ENCODE data around the gene TBC1D9. TPM values are rescaled to one million over a fixed set of nuclear protein-coding genes. Genes with fewer than 3 reads are reported as not detected.

TBC1D9 gene
- total RNA-seq, 2 experiments from 2014 or later, result 1.0 to 13.0 TPM

- Histone ChIP-seq H4K20me1 (ENCODE audit: insufficient read depth, low read length) (no peaks in the 10 kb centered on the region), H3K79me2 (ENCODE audit: insufficient read depth, low read depth, low read length) (no peaks in the 10 kb centered on the region), H3K4me1 (ENCODE audit: insufficient read depth, low read length, poor library complexity, severe bottlenecking) (peaks cover 10% of the 10 kb centered on the region), H2AFZ (ENCODE audit: low read length) (no peak overlapping the region), H3K4me2 (ENCODE audit: low read length) (no peak overlapping the region), H3K4me3 (ENCODE audit: low read depth, low read length, poor library complexity, severe bottlenecking) (no peak overlapping the region), H3K9me3 (ENCODE audit: low read length) (no peaks in the 10 kb centered on the region), H3K36me3 (ENCODE audit: insufficient read depth, low read length) (peaks cover 5% of the 10 kb centered on the region), H3K9me2 (ENCODE audit: insufficient read depth, low read length) (no peaks in the 10 kb centered on the region), H3K27ac (ENCODE audit: low read depth, low read length, poor library complexity, severe bottlenecking) (no peak overlapping the region)
- intact Hi-C loops (cut with micrococcal nuclease; ENCODE audit: unreplicated experiment), result no loop called here
- TF ChIP-seq EZH2phosphoT487 (IDR thresholded peaks at IDR 0.05; ENCODE audit: borderline replicate concordance, low read depth, low read length) (no peak), CTCF (conservative IDR thresholded peaks at IDR 0.05; ENCODE audit: low read length) (no peak)
- ChIA-PET CTCF (ENCODE audit: unreplicated experiment) (no interaction called here), POLR2A (interaction anchor here (1.2 kb wide), 1 partner anchor 15 kb away, joined by 10 read pairs; no protein-coding TSS in a partner anchor)
- no TSS peak for BruUV-seq (replicated peaks)
- no peak for DNase-seq (ENCODE audit: low spot score)
These were observed 122.2 kb downstream of the TBC1D9 start for GRCh38 chr4:140633951-140634350.

DNA sequence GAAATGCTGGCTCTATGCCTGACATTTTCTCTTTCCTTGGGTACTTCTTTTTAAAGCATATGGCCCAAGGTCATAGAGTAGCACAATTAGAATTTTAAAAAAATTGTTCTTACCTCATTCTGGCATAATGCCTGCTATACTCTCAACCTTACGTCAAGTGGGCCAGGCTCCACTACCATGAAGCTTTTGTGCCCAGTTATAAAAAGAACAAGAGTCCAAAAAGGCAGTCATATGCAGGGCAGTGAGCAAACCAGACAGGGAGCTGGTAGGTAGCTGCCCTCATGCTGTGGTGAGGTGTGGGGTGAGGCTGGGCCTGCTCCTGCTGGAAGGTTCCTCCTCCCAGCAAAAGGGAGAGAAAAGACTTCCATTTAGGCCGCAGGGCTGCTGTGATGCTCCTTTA is 123.1 kb downstream of the TBC1D9 start:
- DNase-seq (ENCODE audit: low spot score), result no peak
- ChIA-PET POLR2A (interaction anchor here (0.9 to 1.8 kb wide), 3 partner anchors 13 to 41 kb away, joined by 3 to 16 read pairs (median 3); no protein-coding TSS in a partner anchor), CTCF (ENCODE audit: unreplicated experiment) (interaction anchor here (1.2 kb wide), 2 partner anchors 17 to 24 kb away, joined by 3 to 4 read pairs; no protein-coding TSS in a partner anchor)
- Histone ChIP-seq H3K9me3 (ENCODE audit: low read length) (no peaks in the 10 kb centered on the region), H3K9me2 (ENCODE audit: insufficient read depth, low read length) (no peaks in the 10 kb centered on the region), H3K79me2 (ENCODE audit: insufficient read depth, low read depth, low read length) (no peaks in the 10 kb centered on the region), H2AFZ (ENCODE audit: low read length) (no peak overlapping the region), H3K36me3 (ENCODE audit: insufficient read depth, low read length) (no peaks in the 10 kb centered on the region), H3K4me1 (ENCODE audit: insufficient read depth, low read length, poor library complexity, severe bottlenecking) (peaks cover 8% of the 10 kb centered on the region), H4K20me1 (ENCODE audit: insufficient read depth, low read length) (no peaks in the 10 kb centered on the region), H3K4me2 (ENCODE audit: low read length) (no peak overlapping the region), H3K27ac (ENCODE audit: low read depth, low read length, poor library complexity, severe bottlenecking) (no peak overlapping the region), H3K4me3 (ENCODE audit: low read depth, low read length, poor library complexity, severe bottlenecking) (no peak overlapping the region)
- no TSS peak for BruUV-seq (replicated peaks)
- TF ChIP-seq CTCF (conservative IDR thresholded peaks at IDR 0.05; ENCODE audit: low read length) (no peak), EZH2phosphoT487 (IDR thresholded peaks at IDR 0.05; ENCODE audit: borderline replicate concordance, low read depth, low read length) (no peak)
- intact Hi-C loops (cut with micrococcal nuclease; ENCODE audit: unreplicated experiment), result no loop called here

DNA sequence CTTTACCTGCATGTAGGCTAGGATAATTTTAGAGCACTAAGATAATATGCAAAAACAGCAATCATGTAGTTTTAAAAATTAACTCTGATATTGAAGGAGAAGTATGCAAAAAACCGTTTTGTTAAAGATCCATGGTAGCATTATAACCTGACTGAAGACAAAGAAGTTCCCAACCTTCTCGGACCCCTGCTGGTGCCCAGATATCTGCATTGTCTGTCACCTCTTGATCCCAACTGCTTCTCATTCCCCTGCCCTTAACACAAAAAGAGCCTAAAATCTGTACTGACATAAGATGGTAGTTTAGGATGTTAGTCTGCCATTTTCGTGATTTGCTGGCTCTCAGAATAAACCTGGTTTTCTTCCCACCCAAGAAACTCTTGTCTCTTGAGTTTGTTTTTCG is 125.9 kb downstream of the TBC1D9 start:
- H3K9me3 ChIP-seq (ENCODE audit: low read length), result no peaks in the 10 kb centered on the region
- no peaks in the 10 kb centered on the region for H3K79me2 ChIP-seq (ENCODE audit: insufficient read depth, low read depth, low read length)
- no peak overlapping the region for H2AFZ ChIP-seq (ENCODE audit: low read length)
- intact Hi-C loops (cut with micrococcal nuclease; ENCODE audit: unreplicated experiment), result no loop called here
- no peak overlapping the region for H3K4me3 ChIP-seq (ENCODE audit: low read depth, low read length, poor library complexity, severe bottlenecking)
- H3K36me3 ChIP-seq (ENCODE audit: insufficient read depth, low read length), result no peaks in the 10 kb centered on the region
- H3K4me1 ChIP-seq (ENCODE audit: insufficient read depth, low read length, poor library complexity, severe bottlenecking), result peaks cover 15% of the 10 kb centered on the region
- no peaks in the 10 kb centered on the region for H3K9me2 ChIP-seq (ENCODE audit: insufficient read depth, low read length)
- DNase-seq (ENCODE audit: low spot score), result no peak
- CTCF ChIA-PET (ENCODE audit: unreplicated experiment), result no interaction called here
- POLR2A ChIA-PET, result no interaction called here
- TF ChIP-seq CTCF (conservative IDR thresholded peaks at IDR 0.05; ENCODE audit: low read length) (no peak), EZH2phosphoT487 (IDR thresholded peaks at IDR 0.05; ENCODE audit: borderline replicate concordance, low read depth, low read length) (no peak)
- no peak overlapping the region for H3K4me2 ChIP-seq (ENCODE audit: low read length)
- H3K27ac ChIP-seq (ENCODE audit: low read depth, low read length, poor library complexity, severe bottlenecking), result no peak overlapping the region
- no peaks in the 10 kb centered on the region for H4K20me1 ChIP-seq (ENCODE audit: insufficient read depth, low read length)
- BruUV-seq (replicated peaks), result no TSS peak
